A172 (cell line): Measurements from ENCODE around the gene HSPA12B. TPM values are rescaled to one million over a fixed set of nuclear protein-coding genes. Genes with fewer than 3 reads are reported as not detected.

Experiments
- DNase-seq: peaks from one replicate; pipeline ENCODE4 v3.0.0-alpha.2; 2015; ENCODE audit warnings: low spot score
- total RNA-seq: library from RNA; depleted of rRNA; stranded (reverse); fragments of >200 nt; shearing (Covaris generic); gene quantifications from 2 replicates; pipeline ENCODE4 v1.2.3, GENCODE V29; 2014

Gene HSPA12B
- total RNA-seq, 1 experiment from 2014 or later: not detected

DNA sequence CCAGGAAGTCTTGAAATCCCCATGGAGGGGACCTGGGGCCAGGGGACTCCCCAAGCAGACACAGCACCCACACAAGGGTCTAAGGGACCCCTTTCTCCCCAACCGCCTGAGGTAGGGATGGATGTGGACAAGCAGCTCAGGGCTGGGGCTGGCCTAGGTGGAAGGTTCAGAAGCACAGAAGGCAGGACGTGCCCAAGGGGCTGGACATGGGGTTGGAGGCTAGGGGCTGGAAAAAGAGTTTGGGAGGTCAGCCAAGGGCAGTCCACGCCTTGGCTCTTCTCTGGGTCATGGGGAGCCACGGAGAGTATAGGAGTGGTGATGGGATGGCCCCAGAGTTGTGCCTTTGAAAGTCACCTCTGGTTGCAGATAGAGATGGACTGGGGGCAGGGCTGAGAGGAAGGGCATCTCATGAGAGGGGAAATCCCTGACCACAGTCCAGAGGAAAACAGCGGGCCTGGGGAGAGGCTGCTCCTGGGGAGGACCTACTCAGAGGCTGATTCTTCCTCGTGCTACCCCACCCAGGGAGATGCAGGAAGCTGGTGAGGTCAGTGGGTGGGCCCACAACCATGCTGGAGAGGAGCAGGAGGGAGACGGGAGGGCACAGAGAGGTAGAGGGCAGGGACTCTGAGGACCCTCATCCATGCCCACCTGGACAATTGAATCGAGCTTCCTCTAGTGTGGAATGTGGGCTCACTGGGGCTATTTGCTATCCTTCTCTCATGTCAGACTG is 2.5 kb upstream of the HSPA12B start:
- DNase-seq: peak; percentile 73

DNA sequence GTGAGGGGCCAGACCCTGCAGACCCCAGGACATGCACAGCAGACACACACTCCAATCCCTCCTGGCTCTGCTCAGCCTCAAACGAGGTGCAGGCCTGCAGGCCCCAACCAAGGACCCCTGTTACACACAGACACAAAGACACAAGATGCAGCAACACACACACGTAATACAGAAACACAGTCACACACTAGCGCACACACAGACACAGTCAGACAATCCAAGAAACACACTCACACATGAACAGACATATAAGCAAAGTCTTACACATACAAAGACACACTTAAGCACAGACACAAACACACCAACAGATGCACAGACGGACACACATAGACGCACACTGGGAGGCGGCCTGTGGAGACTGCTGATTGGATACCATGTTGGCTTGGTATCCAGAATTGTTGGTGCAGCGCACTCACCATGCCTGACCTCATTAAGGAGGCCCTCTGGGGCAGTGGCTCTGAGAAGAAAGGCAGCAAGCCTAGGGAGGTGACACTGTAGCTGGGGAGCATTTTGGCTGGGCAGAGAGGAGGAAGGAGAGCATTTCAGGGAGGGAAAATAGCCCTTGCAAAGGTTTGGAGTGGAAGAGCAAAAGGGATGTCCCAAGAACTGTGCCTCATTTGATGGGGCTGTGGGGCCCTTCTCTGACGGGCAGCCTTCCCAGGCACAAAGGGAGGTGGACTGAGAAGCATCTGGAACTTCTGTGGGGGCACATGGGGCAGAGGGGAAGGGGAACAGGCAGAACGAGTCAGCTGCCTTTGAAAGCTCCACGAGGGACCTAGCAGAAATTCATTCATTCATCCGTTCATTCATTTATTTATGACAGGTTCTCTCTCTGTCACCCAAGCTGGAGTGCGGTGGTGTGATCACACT is 1.4 kb upstream of the HSPA12B start:
- no peak for DNase-seq

DNA sequence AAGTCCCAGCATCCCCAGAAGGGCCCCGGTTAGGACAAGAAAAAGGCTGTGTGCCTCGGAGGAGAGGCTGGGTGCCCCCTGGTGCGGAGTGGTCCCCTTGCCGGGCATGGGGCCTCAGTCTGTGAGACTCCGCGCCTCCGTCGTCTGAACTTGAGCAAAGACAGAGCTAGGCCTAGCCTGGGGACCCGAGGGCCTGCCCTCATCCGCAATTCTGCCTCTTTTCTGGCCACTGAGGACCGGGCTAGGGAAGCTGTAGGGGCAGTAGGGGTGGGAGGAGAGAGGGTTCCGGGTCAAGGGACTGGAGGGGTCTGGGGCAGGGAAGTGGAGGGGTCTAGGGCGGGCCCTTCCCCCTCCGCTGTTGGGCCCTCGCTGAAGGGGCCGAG is 550 bp upstream of the HSPA12B start:
- no peak for DNase-seq

DNA sequence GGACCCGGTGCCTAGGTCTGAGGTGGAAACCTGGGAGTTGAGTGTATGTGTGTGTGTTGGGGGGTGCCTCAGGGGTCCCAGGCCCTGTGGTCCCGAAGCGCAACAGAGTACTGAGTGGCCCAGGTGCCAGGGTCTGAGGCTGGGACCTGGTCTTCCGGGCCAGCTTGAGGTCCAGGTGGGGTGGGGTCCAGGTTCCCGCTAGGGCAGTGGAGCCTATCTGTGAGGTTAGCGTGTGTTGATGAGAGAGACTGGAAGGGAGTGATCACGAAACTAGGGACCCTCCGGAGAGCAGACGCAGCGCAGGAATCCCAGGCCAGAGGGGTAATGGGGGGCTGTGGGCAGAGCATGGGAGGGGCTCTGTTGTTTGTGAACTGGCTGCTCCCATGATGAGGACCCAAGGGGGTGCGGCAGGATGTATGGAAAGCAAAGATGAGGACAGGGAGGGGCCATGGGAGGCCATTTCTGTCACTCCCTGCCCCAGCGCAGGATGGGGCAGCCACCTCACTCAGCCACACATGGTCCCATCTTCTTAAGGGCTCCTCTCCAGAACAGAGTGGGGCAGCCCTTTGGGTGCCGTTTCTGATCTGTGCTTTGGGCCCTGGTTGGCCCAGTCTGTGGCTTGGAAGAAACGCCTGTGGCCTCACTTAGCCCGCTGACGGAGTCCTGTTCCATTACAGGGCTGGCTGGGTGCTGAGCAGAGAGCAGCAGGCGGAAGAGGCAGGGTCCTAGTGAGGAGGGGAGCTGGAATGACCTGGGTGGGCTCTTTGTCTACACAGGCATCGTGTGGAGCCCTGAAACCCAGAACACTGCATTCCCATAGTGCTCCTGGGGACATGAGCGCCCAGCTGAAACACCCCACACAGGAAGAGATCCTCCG is 872 bp downstream of the HSPA12B start:
- DNase-seq: no peak

DNA sequence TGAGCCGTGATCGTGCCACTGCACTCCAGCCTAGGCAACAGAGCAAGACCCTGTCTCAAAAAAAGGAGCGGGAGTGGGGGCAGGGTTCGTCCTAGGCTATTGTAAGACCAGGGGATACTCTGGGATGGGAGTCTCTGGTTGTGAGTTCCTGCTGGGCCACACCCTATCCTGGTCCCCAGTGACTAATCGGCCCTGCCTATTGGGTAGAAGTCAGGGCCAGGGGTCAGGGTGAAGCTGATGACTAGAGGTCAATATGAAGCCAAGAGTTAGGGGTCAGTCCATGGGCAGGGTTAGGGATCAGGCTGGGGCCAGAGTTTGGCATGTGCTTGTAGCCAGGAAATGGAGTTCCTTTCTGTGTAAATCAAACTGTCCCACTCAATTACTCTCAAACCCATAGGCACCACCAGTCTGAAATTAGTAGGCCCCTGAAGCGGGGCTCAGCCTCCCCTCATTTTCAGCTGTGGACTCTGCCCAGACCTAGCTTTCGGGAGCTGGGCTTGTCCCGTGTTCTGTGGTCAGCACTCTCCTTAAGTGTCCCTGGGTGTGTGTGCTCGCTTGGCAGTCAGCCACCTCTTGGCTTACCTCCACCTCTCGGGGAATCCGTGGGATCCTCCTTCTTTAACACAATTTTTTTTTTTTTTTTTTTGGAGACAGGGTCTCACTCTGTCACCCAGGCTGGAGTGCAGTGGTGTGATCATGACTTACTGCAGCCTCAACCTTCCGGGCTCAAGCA is 1.8 kb downstream of the HSPA12B start:
- peak; percentile 26 for DNase-seq

DNA sequence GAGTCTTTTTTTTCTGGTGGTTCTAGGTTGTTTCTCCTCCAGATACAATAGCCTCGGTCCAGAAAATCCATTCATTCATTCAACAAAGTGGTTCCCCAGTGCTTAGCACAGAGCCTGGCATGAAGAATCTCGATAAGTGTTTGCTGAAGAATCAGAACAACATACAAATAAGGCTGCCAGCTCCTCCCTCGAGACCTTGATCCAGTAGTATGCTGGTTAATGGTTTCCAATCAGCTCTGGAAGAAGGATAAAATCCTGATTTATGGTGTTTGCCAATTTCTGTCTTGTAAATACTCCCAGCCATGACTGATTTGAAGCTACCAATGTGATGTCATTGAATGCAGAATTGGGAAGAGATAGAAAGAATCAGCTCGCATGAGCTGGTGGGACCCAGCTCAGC is 3.3 kb downstream of the HSPA12B start:
- DNase-seq: no peak

DNA sequence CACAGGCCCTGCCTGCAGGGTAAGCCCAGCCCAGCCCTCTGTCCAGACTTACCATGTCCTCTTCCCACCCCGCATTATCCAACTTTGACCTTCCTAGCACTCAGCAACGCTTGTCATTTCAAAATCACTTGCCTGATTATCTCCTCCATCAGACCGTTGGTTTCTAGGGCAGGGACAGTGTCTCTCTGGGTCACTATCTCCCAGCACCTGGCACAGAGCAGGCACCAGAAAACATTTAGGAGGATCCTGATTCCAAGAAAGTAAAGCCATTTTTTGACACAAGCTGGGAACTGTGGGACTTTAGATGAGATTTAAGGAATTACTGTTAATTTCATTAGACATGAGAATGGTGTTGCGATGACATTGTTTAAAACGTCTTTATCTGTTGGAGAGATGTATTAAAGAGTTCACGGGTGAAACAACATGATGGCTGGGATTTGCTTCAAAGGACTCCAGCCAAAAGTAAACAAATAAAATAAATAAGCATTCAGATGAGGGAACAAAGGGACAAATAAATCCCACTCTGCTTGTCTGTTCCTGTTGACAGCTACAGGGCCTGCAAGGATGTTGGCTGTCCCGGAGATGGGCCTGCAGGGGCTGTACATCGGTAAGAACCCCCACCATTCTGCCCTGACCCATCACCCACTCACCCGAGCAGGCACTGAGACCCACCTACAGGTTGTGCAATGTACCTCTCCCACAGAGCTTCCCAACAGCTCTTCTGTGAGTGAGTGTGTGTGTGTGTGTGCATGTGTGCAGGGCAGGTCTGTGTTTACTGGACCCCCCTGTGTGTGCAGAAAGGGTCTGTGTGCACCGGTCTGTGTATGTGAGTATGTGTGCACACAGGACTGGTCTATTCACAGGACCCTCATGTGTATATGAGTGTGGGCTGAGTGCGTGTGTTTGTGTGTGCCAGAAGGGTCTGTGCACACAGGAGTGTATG is 5.9 kb downstream of the HSPA12B start:
- DNase-seq: no peak

DNA sequence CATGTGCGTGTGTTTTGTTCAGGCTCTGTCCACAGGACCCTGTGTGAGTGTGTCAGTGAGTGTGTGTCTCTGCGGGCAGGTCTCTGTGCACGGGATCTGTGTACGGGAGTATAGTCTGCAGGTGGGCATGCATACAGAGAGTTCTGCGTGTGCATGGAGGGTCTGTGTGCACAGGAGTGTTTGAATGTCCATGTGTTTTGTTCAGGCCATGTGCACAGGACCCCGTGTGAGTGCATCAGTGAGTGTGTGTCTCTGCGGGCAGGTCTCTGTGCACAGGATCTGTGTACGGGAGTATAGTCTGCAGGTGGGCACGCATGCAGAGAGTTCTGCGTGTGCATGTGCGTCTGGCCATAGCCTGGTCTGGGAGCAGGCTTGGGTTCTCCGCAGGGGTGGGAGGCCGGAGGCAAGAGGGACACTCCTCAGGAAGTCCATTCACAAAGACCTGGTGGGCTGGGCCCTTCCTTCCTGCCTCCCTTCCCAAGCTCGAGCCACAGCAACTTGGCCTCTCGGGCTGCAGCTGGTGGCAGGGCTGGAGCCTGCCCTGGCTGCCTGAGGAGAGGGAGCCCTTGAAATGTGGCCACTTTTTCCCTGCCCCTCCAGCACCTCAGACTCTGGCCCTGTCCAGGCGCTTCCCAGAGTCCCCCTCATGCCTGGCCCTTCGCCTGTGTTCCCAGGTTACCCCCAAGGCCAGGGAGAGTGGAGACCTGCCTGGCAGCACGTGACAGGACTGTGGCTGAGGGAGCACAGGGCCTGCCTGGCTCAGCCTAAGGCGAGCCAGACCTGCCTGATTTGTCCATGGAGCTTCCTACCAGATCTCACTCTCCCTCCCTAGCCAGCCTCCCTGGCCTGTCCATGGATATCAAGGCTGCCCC is 6.8 kb downstream of the HSPA12B start:
- DNase-seq: no peak

DNA sequence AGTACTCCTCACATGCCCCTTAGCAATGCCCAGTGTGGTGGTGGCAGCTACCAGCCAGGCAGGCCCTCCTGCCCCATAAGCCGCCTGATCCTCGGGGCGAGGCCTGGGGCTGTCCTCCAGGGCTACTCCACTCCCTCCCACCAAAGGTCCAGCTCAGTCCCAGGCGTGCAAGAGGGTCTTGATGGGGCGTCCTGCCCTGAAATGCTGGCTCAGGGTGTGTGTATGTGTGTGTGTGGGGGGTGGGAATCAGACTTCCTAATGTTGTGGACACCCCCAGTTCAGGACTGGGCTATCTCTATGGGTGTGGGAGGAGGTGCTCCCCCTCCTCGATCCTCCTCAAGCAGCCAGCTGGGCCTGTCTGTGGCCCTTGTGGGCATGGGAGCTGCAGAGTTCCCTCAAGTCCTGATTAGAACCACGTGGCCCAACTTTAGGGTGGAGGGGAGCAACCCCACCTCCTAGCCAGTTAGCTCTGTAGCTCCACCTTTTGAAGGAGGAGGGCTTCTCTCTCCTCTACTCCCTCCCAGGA is 7.5 kb downstream of the HSPA12B start:
- DNase-seq: no peak

DNA sequence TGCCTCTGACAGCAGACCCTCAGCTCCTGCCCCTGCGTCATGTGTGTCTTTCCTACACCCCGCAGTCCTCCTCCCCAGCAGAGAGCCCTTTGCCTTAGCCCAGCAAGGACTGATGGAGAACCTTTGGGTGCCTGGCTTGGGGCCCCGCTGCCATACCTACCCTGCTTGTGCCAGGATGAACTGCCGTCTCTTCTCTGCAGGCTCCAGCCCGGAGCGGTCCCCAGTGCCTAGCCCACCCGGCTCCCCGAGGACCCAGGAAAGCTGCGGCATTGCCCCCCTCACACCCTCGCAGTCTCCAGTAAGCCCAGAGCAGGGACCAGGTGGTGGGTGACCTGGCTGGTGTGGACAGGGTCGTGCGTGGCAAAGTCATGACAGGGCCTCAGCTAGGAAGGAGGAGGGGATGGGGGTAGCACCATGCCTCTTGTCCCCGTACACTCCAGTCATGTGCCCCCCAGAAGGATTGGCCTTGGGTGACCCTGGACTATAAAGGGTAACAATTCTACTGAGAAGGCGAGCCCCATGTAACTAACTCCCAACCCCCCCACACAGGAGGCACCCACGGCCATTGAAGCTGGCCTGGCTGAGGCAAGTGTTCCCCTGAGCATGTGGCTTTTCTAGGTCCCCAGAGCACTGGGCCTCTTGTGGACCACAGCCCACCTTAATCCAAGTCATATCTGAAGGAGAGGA is 8.3 kb downstream of the HSPA12B start:
- DNase-seq: no peak

DNA sequence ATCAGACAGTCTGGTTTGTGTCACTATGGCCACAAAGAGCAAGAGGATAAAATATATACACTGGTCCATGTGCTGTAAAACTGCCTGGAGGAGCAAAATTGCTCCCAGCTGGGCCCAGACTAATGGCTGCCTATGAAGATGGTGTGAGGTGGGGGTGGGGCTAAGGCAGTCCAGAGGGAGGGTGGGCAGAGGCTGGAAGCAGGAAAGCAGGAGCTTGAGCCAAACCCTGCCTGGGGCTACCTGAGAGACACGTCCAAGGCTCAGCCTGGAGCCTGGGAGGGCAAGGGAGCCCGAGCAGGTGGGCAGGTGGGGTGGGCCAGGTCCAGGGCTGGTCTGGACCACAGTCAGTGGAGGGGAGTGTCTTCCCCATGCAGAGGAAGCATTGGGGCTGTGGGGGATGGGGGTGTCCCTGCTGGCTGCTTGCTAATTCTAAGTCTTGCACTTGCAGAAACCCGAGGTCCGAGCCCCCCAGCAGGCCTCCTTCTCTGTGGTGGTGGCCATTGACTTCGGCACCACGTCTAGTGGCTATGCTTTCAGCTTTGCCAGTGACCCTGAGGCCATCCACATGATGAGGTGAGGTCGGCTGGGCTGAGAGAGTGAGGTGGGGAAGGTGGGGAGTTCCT is 9.5 kb downstream of the HSPA12B start:
- no peak for DNase-seq

DNA sequence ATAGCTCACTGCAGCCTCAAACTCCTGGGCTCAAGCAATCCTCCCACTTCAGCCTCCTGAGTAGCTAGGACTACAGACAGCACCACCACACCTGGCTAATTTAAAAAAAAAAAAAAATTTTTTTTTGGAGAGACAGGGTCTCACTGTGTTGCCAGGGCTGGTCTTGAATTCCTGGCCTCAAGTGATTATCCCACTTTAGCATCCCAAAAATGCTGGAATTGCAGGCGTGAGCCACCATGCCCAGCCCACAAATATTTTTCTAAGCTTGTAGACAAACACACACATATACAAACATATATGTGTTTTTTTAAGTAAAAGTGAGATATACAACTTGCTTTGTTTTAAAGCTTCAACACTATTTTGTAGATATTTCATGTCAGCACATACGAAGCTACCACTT is 10.8 kb downstream of the HSPA12B start:
- DNase-seq: no peak

DNA sequence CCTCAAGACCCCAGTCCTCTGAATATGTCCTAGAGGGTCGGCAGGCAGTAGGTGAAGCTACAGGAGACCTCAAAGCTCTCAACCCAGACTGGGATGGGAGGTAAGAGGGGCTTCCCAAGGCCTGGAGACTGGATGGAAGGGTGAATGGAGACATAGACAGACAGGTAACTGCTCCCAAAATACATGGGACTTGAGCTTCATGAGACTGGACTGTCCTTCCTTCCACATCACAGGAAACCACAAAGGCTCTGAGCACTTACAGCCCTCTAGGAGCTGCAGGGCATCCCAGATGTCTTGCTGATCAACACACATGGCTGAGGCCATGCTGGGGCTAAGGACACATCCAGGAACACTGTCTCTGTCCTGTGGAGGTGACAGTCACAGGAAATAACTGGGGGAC is 11.6 kb downstream of the HSPA12B start:
- DNase-seq: no peak

DNA sequence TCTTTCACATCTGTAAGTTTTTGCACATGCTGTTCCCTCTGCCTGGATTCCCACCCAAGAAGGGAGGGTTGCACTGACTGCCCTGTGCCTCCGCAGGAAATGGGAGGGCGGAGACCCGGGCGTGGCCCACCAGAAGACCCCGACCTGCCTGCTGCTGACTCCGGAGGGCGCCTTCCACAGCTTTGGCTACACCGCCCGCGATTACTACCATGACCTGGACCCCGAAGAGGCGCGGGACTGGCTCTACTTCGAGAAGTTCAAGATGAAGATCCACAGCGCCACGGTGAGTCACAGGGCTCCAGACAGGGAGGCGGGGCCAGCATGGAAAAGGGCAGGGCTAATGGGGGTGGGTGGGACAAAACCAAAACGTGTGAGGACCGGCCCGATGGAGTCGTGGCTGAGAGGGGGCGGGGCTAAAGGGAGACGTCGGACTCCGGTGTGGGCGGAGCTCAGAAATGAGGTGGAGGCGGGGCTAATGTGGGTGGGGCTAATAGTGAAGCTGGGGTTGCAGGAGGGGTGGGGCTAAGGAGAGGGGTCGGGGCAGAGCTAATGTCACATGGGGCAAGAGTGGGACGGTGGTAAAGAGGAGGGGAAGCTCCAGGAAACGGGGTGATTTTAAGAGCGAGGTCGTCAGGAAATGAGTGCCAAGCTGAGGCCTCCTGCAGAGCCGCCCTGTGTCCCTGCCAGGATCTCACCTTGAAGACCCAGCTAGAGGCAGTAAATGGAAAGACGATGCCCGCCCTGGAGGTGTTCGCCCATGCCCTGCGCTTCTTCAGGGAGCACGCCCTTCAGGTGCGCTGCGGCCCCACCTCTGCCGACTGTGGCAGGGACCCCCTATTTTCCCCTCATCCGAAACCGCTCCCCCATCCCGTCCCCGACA is 12.6 kb downstream of the HSPA12B start:
- peak; percentile 29 for DNase-seq

DNA sequence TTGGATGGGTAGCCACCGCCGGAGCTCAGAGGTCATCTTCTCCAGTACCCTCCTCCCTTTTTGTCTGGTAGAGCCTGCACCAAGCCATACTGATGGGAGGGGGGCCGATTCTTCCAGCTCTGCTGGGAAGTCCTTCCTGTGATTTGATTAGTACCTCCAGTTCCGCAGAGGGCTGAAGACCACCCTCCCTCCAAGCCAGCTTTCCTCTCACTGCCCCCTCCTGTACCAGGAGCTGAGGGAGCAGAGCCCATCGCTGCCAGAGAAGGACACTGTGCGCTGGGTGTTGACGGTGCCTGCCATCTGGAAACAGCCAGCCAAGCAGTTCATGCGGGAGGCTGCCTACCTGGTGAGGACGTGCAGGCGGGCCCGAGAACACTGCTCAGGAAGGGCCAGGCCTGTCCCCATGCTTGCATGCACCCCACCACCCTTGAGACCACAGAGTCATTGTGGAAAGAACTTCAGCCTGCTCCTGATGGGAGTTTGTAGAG is 13.2 kb downstream of the HSPA12B start:
- no peak for DNase-seq

DNA sequence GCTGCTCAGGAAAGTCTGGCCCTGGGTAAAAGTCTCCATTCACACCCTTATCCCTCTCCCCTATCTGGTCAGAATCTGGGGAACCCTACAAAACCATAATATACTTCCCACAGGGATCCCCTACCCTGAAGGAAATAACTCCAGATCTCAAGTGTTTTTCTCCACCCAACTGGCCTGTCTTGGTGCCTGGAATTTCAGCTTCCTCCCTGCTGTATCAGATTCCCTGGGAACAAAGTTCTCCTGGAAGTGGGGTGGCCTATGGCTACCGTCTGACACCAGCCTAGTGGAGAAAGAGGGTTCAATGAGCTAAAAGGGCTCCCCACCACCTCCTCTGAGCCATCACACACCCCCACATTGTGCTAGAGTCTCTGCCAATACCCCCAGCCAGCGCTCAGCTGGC is 15.0 kb downstream of the HSPA12B start:
- no peak for DNase-seq

DNA sequence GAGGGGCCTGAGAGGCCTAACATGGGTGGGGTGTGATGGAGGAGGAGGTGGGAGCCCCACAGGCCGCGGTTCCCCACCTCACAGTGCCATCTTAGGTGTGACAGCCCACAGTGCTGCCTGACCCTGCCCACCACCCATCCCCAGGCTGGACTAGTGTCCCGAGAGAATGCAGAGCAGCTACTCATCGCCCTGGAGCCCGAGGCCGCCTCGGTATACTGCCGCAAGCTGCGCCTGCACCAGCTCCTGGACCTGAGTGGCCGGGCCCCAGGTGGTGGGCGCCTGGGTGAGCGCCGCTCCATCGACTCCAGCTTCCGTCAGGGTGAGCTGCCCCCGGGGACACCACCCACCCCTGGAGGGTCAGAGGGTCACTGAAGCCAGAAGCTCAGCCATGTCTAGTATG is 15.6 kb downstream of the HSPA12B start:
- no peak for DNase-seq
